Urinary bladder (tissue), 4 donors: ENCODE results near the gene CALB2. TPM values are rescaled to one million over a fixed set of nuclear protein-coding genes. Genes with fewer than 3 reads are reported as not detected.

Experiments used
- DNase-seq: peaks from one replicate; pipeline ENCODE4 v3.0.0-alpha.2; 2015; ENCODE audit errors: extremely low spot score
- H3K27ac ChIP-seq: one replicate; pipeline ENCODE4 v1.5.1; 2013; ENCODE audit warnings: low read depth, mild to moderate bottlenecking, moderate library complexity
- H3K36me3 ChIP-seq: one replicate; pipeline ENCODE4 v1.6.1; 2013; ENCODE audit warnings: mild to moderate bottlenecking, moderate library complexity; ENCODE audit not compliant: insufficient read depth
- H3K4me1 ChIP-seq: one replicate; pipeline ENCODE4 v1.6.1; 2013; ENCODE audit warnings: mild to moderate bottlenecking, moderate library complexity; ENCODE audit not compliant: insufficient read depth
- H3K4me3 ChIP-seq: one replicate; pipeline ENCODE4 v1.5.1; 2013; ENCODE audit warnings: low read depth, low read length
- WGBS: extraction: QIAGEN DNeasy Blood & Tissue Kit; methylation state at CpG from one replicate; pipeline ENCODE4 v1.1.7; 2013; 5-methylcytosine and 5-hydroxymethylcytosine counted together
- polyA plus RNA-seq: library from polyadenylated mRNA; stranded (reverse); fragments of 200-250 nt; gene quantifications from one replicate; pipeline ENCODE4 v1.2.3, GENCODE V29; 2013
- total RNA-seq: library from RNA; depleted of rRNA; stranded (reverse); fragments of >200 nt; gene quantifications from one replicate; pipeline ENCODE4 v1.2.3, GENCODE V29; 2014
- donor health status: healthy with polysubstance abuse.
- donor health status: healthy.

Gene CALB2
- total and polyA plus RNA-seq, 2 donors: 1.4 to 1.6 TPM

DNA sequence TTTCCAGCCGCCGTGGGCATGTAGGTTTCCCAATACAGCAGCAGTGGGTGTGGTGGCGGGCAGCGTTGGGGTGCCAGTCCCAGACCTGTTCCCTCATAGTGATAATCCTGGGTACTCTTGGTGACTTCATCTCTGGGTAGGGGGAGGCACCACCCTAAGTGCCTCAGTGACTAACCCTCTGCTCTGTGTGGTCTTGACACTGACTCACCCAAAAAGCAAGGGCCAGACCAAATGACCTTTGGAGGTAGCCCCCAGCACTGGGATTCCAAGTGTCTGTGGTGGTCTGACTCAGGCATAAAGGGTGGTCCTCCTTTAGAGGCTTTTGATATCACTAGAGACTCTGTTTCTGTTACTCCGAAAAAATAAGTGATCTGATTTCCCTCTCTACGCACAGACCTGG is 908 bp downstream of the CALB2 start:
- DNase-seq: no peak

GRCh38 chr16:71360378-71360777 is 1.9 kb downstream of the CALB2 start:
- Histone ChIP-seq H3K4me3 (no peak overlapping the region), H3K36me3 (no peaks in the 10 kb centered on the region), H3K27ac (no peak overlapping the region), H3K4me1 (no peaks in the 10 kb centered on the region)
- no peak for DNase-seq
- 82% methylated on average over 2 of the region's 2 CpGs for WGBS

More for the DNA sequence above, 908 bp downstream of the CALB2 start:
- WGBS: 87% methylated on average over 6 of the region's 6 CpGs
- no peak overlapping the region for H3K4me3 ChIP-seq
- no peaks in the 10 kb centered on the region for H3K36me3 ChIP-seq
- H3K4me1 ChIP-seq: no peaks in the 10 kb centered on the region
- no peak overlapping the region for H3K27ac ChIP-seq

- Histone ChIP-seq H3K36me3 (no peaks in the 10 kb centered on the region), H3K4me3 (no peak overlapping the region), H3K27ac (no peak overlapping the region), H3K4me1 (no peaks in the 10 kb centered on the region)
- 52% methylated on average over 9 of the region's 9 CpGs for WGBS
- no peak for DNase-seq
Measured at GRCh38 chr16:71364133-71364681, 5.7 kb downstream of the CALB2 start.

GRCh38 chr16:71365021-71365420 is 6.5 kb downstream of the CALB2 start:
- 69% methylated on average over 10 of the region's 10 CpGs for WGBS
- Histone ChIP-seq H3K27ac (no peak overlapping the region), H3K36me3 (no peaks in the 10 kb centered on the region), H3K4me3 (no peak overlapping the region), H3K4me1 (no peaks in the 10 kb centered on the region)
- DNase-seq: no peak

DNA sequence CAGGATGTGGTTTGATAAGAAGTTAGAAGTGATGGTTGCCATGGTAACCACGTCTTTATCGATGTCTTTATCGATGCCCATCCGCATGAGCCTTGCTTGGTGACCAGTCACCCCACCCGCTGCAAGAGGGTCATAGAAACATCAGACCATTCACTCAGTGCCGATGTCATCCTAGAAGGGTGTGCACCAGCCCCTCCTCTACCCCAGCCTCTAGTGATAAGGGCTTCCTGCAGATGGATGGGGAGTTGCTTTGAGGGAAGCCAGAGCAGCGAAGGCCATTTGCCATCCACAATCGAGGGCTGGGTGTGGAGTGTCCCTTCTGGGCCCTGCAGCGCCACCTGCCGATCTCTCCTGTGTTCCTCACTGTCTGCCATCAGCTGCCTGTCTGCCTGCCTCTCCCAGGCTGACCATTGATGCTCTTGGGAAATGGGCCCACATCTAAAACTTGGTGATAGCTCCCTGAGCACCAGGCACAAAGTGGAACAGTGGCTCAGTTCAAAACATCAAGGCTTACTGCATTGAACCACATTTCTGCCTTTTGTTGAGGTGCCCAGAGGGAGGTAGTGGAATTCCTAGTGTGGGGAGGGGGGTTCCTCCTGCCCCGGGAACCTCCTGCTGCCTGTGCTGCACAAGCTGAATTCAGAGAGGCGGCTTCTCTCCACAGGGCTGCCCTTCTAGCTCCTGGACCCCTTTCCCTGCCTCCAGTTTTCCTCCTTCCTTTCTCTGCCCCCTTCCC is 8.9 kb downstream of the CALB2 start:
- 50% methylated on average over 12 of the region's 12 CpGs for WGBS
- DNase-seq: no peak
- Histone ChIP-seq H3K27ac (no peak overlapping the region), H3K36me3 (no peaks in the 10 kb centered on the region), H3K4me3 (no peak overlapping the region), H3K4me1 (no peaks in the 10 kb centered on the region)

DNA sequence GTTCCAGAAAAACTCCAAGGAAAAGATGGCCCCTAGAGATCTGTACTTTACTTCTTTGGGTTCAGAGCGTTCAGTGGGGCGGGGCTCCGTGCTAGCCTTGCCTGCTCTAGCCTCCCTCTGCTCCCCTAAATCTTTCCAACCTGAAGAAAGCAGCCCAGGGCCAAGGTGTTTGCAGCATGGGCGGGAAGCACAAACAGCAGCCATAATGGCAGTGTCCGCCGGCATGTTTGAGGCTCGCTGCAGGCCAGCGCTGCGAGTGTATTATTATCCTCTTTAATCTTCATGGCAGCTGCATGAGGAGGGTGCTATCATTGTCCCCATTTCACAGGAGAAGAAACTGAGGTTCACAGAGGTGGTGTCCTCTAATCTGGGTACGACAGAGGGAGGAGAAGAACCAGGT is 10.4 kb downstream of the CALB2 start:
- Histone ChIP-seq H3K4me3 (no peak overlapping the region), H3K36me3 (no peaks in the 10 kb centered on the region), H3K4me1 (no peaks in the 10 kb centered on the region), H3K27ac (no peak overlapping the region)
- WGBS: 87% methylated on average over 10 of the region's 10 CpGs
- no peak for DNase-seq

DNA sequence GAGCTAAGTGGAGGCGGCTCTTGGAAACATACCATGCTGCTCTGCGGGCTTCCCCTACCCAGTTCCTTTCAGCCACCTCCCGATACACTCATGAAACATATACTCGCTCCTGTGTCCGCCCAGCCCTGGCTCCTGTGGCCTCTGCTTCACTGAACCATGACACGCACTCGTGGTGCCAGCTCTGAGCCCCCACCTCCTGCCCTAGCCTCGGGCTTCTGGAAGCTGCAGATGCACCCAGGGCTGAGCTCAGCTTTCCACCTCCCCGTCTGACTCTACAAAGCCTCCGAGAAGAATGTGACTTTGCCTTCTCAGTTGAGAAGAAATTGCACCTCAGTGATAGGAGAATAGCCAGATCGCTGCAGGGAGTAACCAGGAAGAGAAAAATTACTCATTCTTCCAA is 11.0 kb downstream of the CALB2 start:
- Histone ChIP-seq H3K27ac (no peak overlapping the region), H3K4me1 (no peaks in the 10 kb centered on the region), H3K36me3 (no peaks in the 10 kb centered on the region), H3K4me3 (no peak overlapping the region)
- 70% methylated on average over 11 of the region's 11 CpGs for WGBS
- no peak for DNase-seq

DNA sequence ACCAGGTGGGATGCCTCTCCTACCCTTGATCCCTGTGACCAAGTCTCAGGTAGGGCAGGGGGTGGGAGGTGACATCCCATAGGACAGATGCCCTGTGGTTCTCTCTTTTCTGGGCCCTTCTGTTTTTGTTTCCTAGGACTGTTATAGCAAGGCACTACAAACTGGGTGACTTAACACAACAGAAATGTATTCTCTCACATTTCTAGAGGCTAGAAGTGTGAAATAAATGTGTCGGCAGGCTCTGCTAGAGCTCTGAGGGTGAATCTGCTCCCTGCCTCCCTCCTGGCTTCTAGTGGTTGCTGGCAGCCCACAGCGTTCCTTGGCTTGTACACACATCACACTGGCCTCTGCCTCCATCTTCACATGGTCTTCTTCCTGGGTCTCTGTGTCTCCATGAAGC is 12.7 kb downstream of the CALB2 start:
- Histone ChIP-seq H3K4me3 (no peak overlapping the region), H3K36me3 (no peaks in the 10 kb centered on the region), H3K27ac (no peak overlapping the region), H3K4me1 (no peaks in the 10 kb centered on the region)
- WGBS: 82% methylated on average over 2 of the region's 2 CpGs
- DNase-seq: no peak

GRCh38 chr16:71373073-71373472 is 14.6 kb downstream of the CALB2 start:
- Histone ChIP-seq H3K27ac (no peak overlapping the region), H3K36me3 (no peaks in the 10 kb centered on the region), H3K4me1 (no peaks in the 10 kb centered on the region), H3K4me3 (no peak overlapping the region)
- 42% methylated on average over 8 of the region's 8 CpGs for WGBS
- DNase-seq: no peak

DNA sequence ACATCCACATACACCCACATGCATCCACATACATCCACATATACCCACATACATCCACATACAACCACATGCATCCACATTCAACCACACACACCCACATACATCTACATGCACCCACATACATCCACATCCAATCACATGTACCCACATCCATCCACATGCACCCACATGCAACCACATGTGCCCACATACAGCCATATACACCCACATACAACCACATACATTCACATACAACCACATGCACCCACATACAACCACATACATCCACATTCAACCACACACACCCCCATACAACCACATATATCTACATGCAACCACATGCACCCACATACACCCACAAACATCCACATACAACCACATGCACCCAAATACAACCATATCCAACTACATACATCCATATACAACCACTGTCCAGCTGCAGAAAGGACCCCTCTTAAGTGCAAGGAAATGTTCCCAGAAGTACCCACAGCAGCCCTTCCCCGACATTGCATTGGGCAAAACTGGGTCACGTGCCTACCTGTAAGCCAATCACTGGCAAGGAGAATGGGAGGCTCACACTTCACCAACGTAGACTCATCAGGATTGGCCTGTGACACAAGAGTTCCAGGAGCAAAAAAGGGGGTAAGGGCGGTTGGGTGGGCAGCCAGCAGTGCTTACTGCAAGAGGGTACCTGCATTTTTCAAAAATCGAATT is 18.1 kb downstream of the CALB2 start:
- Histone ChIP-seq H3K36me3 (no peaks in the 10 kb centered on the region), H3K27ac (no peak overlapping the region), H3K4me3 (no peak overlapping the region), H3K4me1 (no peaks in the 10 kb centered on the region)
- no peak for DNase-seq
- WGBS: 80% methylated on average over 5 of the region's 5 CpGs

DNA sequence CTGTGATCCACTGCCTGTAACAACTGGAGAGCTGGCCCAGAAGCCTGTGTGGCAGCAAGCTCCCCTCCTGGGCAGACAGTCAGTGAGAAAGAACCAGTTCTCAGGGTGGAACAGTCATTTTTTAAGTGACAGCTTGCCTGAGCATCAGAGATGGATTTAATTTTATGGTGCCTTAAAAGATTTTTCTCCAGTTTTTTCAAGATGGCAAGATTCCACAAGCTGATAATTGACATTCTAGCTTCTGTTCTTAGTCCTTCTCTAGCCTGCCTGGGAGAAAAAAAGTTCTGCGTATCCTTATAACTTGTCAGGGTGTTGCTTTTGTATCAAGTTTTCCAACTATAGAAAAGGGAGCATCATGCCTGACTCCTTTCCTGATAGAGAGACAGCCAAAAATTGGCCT is 21.2 kb downstream of the CALB2 start:
- no peak overlapping the region for H3K27ac ChIP-seq
- H3K36me3 ChIP-seq: no peaks in the 10 kb centered on the region
- no peak overlapping the region for H3K4me3 ChIP-seq
- DNase-seq: no peak
- no peaks in the 10 kb centered on the region for H3K4me1 ChIP-seq
- 86% methylated on average over 1 of the region's 1 CpG for WGBS

GRCh38 chr16:71380831-71381230 is 22.3 kb downstream of the CALB2 start:
- H3K4me1 ChIP-seq: no peaks in the 10 kb centered on the region
- WGBS: 80% methylated on average over 6 of the region's 6 CpGs
- H3K36me3 ChIP-seq: no peaks in the 10 kb centered on the region
- H3K4me3 ChIP-seq: no peak overlapping the region
- H3K27ac ChIP-seq: no peak overlapping the region
- no peak for DNase-seq

GRCh38 chr16:71383054-71383773 is 24.7 kb downstream of the CALB2 start:
- Histone ChIP-seq H3K27ac (no peak overlapping the region), H3K36me3 (no peaks in the 10 kb centered on the region), H3K4me1 (no peaks in the 10 kb centered on the region), H3K4me3 (no peak overlapping the region)
- DNase-seq: no peak
- 56% methylated on average over 11 of the region's 11 CpGs for WGBS
